ENCODE measurements around the gene MCM7. TPM values are rescaled to one million over a fixed set of nuclear protein-coding genes. Genes with fewer than 3 reads are reported as not detected.

Gene MCM7
- polyA plus RNA-seq, 1 donor (not counting 4 experiments of a cell fraction or from before 2014, with no cell fraction given), result 46.8 TPM

- TF ChIP-seq CTCF (optimal IDR thresholded peaks at IDR 0.05 in 1 of 3, IDR thresholded peaks at IDR 0.05 in 1 of 3, conservative IDR thresholded peaks at IDR 0.05 in 1 of 3; ENCODE audit: extremely low read depth in 1 of 3, insufficient read depth in 2 of 3, low read length in 3 of 3) (peak; percentile 10 to 20 (median 16)), EZH2 (IDR thresholded peaks at IDR 0.05; ENCODE audit: low read length) (no peak)
- no peak for FAIRE-seq
- DNase-seq (ENCODE audit: low read depth, low spot score), result peak; percentile 41
- Histone ChIP-seq H3K4me3 (ENCODE audit: control insufficient read depth in 2 of 3, extremely low read depth in 1 of 3, insufficient read depth in 2 of 3, low read depth in 1 of 3, low read length in 3 of 3) (peak within 1 kb of the TSS; percentile 78 to 97 (median 91)), H2AFZ (ENCODE audit: control insufficient read depth, low read length) (peak within 1 kb of the TSS; percentile 94), H3K36me3 (ENCODE audit: control insufficient read depth in 2 of 2, extremely low read depth in 1 of 2, insufficient read depth in 2 of 2, low read length in 2 of 2) (no peaks in the 10 kb centered on the region), H3K4me1 (ENCODE audit: control insufficient read depth, extremely low read depth, insufficient read depth, low read length) (peaks cover 15% of the 10 kb centered on the region), H3K9ac (ENCODE audit: control insufficient read depth, extremely low read depth, insufficient read depth, low read length) (peak within 1 kb of the TSS; percentile 91), H3K9me1 (ENCODE audit: control insufficient read depth, extremely low read depth, insufficient read depth, low read length) (no peaks in the 10 kb centered on the region), H3K27ac (ENCODE audit: control insufficient read depth, insufficient read depth, low read length) (peak within 1 kb of the TSS; percentile 90), H4K20me1 (ENCODE audit: control insufficient read depth, extremely low read depth, insufficient read depth, low read length) (no peaks in the 10 kb centered on the region), H3K79me2 (ENCODE audit: control insufficient read depth, insufficient read depth, low read length) (peaks cover 16% of the 10 kb centered on the region), H3K9me3 (ENCODE audit: control insufficient read depth, low read depth, low read length) (no peaks in the 10 kb centered on the region), H3K4me2 (ENCODE audit: control insufficient read depth, extremely low read depth, insufficient read depth, low read depth, low read length) (peak within 1 kb of the TSS; percentile 91), H3K27me3 (ENCODE audit: control insufficient read depth, extremely low read depth, insufficient read depth, low read length) (no peaks in the 10 kb centered on the region)
- dilution Hi-C loops (cut with MboI; ENCODE audit: extremely low pct_ligation_motif_present, low sequenced_read_pairs), result no loop called here
Measured at GRCh38 chr7:100049441-100050291, 51.5 kb downstream of the MCM7 start, which contains the start of gene ZSCAN21. Gene ZSCAN21 (plus strand): TSS chr7:100049774. CDS start chr7:100057007, 7,233 bp downstream.

DNA sequence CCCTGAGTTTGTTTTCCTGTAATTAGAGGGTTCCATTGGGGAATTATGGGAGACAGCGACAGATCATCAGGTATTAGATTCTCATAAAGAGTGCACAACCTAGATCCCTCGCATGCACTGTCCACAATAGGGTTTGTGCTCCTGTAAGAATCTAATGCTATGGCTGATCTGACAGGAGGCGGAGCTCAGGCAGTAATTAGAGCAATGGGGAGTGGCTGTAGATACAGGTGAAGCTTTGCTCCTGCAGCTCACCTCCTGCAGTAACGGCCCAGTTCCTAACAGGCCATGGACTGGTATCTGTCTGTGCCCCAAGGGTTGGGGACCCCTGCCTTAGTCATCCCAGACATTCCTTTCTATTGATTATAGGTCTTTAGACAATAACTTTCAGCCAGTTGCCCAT, 52.5 kb downstream of the MCM7 start:
- Histone ChIP-seq H3K27ac (ENCODE audit: control insufficient read depth, insufficient read depth, low read length) (no peak overlapping the region), H4K20me1 (ENCODE audit: control insufficient read depth, extremely low read depth, insufficient read depth, low read length) (no peaks in the 10 kb centered on the region), H3K79me2 (ENCODE audit: control insufficient read depth, insufficient read depth, low read length) (peaks cover 16% of the 10 kb centered on the region), H3K4me2 (ENCODE audit: control insufficient read depth, extremely low read depth, insufficient read depth, low read depth, low read length) (no peak overlapping the region), H3K9ac (ENCODE audit: control insufficient read depth, extremely low read depth, insufficient read depth, low read length) (no peak overlapping the region), H3K27me3 (ENCODE audit: control insufficient read depth, extremely low read depth, insufficient read depth, low read length) (no peaks in the 10 kb centered on the region), H3K4me3 (ENCODE audit: control insufficient read depth in 2 of 3, extremely low read depth in 1 of 3, insufficient read depth in 2 of 3, low read depth in 1 of 3, low read length in 3 of 3) (no peak overlapping the region), H2AFZ (ENCODE audit: control insufficient read depth, low read length) (no peak overlapping the region), H3K36me3 (ENCODE audit: control insufficient read depth in 2 of 2, extremely low read depth in 1 of 2, insufficient read depth in 2 of 2, low read length in 2 of 2) (no peaks in the 10 kb centered on the region), H3K9me1 (ENCODE audit: control insufficient read depth, extremely low read depth, insufficient read depth, low read length) (no peaks in the 10 kb centered on the region), H3K4me1 (ENCODE audit: control insufficient read depth, extremely low read depth, insufficient read depth, low read length) (peaks cover 17% of the 10 kb centered on the region), H3K9me3 (ENCODE audit: control insufficient read depth, low read depth, low read length) (no peaks in the 10 kb centered on the region)
- no peak for DNase-seq (ENCODE audit: low read depth, low spot score)
- TF ChIP-seq EZH2 (IDR thresholded peaks at IDR 0.05; ENCODE audit: low read length) (no peak), CTCF (optimal IDR thresholded peaks at IDR 0.05 in 1 of 3, IDR thresholded peaks at IDR 0.05 in 1 of 3, conservative IDR thresholded peaks at IDR 0.05 in 1 of 3; ENCODE audit: extremely low read depth in 1 of 3, insufficient read depth in 2 of 3, low read length in 3 of 3) (no peak)
- dilution Hi-C loops (cut with MboI; ENCODE audit: extremely low pct_ligation_motif_present, low sequenced_read_pairs), result no loop called here
- FAIRE-seq, result no peak

All from keratinocyte (primary cell).